ENCODE data around the gene CFAP73. TPM values are rescaled to one million over a fixed set of nuclear protein-coding genes. Genes with fewer than 3 reads are reported as not detected.
A peak's percentile ranks its signal among the peaks of the same experiment; 100 is the strongest.
"Not testable (repeated sequence)": the region's sequence is repeated elsewhere in the genome, so short reads cannot be mapped to it uniquely, and the experiment has no call there.

Gene CFAP73
- total RNA-seq, 1 donor from 2014 or later, result 7.3 TPM

DNA sequence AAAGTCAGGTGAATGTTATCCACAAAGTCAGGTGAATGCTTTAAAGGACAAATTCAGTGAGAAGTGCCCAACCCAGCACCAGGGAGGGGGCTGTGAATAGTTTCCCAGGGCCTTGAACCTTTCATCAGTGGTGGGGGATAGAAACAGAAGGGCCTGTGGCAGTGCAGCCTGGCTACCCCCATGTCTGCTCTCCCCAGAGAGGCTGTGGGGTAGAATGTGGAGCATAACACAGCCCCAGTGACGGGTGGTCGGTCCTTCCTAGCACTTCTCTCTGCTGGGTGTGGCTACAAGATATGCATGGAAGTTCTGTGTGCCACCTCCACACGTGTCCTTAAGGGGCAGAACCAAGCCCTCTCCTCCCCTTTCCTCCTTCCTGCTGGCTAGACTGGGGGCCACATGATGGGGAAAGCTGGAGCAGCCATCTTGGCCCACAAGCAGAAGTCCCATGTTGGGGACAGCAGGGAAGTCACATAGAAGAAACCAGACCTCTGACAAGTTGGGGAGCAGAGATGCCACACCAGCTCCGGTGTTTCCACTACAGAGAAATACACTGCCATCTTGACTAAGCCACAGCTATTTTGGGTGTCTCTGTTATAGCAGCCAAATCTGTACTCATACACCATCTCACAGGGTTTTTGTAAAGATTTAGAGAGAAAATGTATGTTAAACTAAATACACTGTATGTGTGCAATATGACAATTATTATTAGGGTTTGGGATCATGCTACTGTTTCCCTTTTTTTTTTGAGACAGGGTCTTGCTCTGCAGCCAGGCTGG, 53.0 kb downstream of the CFAP73 start:
- TF ChIP-seq, protein P1, sequence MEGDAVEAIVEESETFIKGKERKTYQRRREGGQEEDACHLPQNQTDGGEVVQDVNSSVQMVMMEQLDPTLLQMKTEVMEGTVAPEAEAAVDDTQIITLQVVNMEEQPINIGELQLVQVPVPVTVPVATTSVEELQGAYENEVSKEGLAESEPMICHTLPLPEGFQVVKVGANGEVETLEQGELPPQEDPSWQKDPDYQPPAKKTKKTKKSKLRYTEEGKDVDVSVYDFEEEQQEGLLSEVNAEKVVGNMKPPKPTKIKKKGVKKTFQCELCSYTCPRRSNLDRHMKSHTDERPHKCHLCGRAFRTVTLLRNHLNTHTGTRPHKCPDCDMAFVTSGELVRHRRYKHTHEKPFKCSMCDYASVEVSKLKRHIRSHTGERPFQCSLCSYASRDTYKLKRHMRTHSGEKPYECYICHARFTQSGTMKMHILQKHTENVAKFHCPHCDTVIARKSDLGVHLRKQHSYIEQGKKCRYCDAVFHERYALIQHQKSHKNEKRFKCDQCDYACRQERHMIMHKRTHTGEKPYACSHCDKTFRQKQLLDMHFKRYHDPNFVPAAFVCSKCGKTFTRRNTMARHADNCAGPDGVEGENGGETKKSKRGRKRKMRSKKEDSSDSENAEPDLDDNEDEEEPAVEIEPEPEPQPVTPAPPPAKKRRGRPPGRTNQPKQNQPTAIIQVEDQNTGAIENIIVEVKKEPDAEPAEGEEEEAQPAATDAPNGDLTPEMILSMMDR (IDR thresholded peaks at IDR 0.05), result no peak
- intact Hi-C loops (cut with DNase I), result loop anchor here (10.0 kb wide), 1 partner anchor 152 kb away; the partner anchor contains the start of gene PLBD2
- Histone ChIP-seq H3K4me1 (peaks cover 8% of the 10 kb centered on the region), H3K9me3 (no peaks in the 10 kb centered on the region), H3K4me3 (no peak overlapping the region), H3K27ac (no peak overlapping the region), H3K27me3 (ENCODE audit: low read depth) (no peaks in the 10 kb centered on the region), H3K36me3 (no peaks in the 10 kb centered on the region)
- DNase-seq (peak; percentile 23), ATAC-seq (no peak)

DNA sequence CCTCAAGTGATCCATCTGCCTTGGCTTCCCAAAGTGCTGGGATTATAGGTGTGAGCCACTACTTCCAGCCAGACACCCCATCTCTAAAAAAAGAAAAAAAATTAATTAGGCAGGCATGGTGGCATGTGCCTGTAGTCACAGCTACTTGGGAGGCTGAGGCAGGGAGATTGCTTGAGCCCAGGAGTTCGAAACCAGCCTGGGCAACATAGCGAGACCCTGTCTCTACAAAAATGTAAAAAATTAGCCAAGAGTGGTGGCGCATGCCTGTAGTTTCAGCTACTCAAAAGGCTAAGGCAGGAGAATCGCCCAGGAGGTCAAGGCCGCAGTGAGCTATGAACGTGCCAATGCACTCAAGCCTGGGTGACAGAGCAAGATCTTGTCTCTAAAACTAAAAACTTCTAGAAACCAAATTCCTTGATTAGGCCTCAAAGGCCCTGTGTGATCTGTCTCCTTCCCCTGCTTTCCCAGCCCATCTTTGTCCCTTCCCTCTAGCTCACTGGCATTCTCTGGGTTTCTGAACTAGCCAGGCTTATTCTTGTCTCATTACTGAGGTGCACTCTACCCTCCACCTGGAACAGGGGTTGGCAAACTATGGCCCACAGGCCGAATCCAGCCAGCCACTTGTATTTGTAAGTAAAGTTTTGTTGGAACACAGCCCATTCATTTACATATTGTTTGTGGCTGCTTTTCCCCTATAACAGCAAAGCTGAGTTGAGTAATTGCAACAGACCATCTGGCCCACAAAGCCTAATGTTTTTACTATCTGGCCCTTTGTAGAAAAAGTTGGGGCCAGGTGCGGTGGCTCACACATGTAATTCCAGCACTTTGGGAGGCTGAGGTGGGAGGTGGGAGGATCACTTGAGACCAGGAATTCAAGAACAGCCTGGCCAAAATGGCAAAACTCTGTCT, 54.6 kb downstream of the CFAP73 start:
- TF ChIP-seq, protein P1 (IDR thresholded peaks at IDR 0.05), result no peak
- H3K4me1 ChIP-seq, result peaks cover 24% of the 10 kb centered on the region
- no peak overlapping the region for H3K27ac ChIP-seq
- DNase-seq, result peak; percentile 23
- H3K4me3 ChIP-seq, result no peak overlapping the region
- H3K36me3 ChIP-seq, result no peaks in the 10 kb centered on the region
- intact Hi-C loops (cut with DNase I), result loop anchor here (10.0 kb wide), 1 partner anchor 151 kb away; the partner anchor contains the start of gene PLBD2
- no peaks in the 10 kb centered on the region for H3K9me3 ChIP-seq
- no peaks in the 10 kb centered on the region for H3K27me3 ChIP-seq (ENCODE audit: low read depth)
- no peak for ATAC-seq

DNA sequence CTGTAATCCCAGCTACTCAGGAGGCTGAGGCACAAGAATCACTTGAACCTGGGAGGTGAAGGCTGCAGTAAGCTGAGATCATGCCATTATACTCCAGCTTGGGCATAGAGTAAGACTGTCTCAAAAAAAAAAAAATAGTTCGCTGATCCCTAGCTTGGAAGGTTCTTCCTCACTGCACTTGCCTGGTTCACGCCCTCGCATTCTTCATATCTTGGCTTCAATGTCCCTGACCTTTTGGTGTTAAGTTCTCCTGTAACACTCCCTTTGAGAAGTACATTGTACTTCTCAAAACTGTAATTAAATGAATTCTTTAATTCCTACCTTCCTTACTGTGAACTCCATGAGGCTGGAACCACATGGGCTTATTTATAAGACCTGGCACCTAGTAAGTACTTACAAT, 55.3 kb downstream of the CFAP73 start:
- Histone ChIP-seq H3K27ac (no peak overlapping the region), H3K4me3 (no peak overlapping the region), H3K4me1 (peaks cover 31% of the 10 kb centered on the region), H3K36me3 (no peaks in the 10 kb centered on the region), H3K9me3 (no peaks in the 10 kb centered on the region), H3K27me3 (ENCODE audit: low read depth) (no peaks in the 10 kb centered on the region)
- TF ChIP-seq, protein P1 (IDR thresholded peaks at IDR 0.05), result no peak
- DNase-seq (no peak), ATAC-seq (no peak)
- intact Hi-C loops (cut with DNase I), result loop anchor here (10.0 kb wide), 1 partner anchor 150 kb away; the partner anchor contains the start of gene PLBD2

DNA sequence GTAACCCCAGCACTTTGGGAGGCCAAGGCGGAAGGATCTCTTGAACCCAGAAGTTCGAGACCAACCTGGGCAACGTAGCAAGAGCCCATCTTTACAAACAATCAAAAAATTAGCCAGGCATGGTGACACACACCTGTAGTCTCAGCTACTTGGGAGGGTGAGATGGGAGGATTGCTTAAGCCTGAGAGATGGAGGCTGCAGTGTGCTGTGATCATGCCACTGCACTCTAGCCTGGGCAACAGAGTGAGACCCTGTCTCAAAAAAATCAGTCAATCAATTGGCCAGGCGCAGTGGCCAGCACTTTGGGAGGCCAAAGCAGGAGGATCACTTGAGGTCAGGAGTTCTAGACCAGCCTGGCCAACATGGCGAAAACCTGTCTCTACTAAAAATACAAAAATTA, 57.3 kb downstream of the CFAP73 start:
- H3K4me1 ChIP-seq, result peaks cover 37% of the 10 kb centered on the region
- not testable (repeated sequence) for H3K36me3 ChIP-seq; H3K27ac ChIP-seq; ATAC-seq; DNase-seq; H3K4me3 ChIP-seq; H3K9me3 ChIP-seq; H3K27me3 ChIP-seq (ENCODE audit: low read depth)
- intact Hi-C loops (cut with DNase I), result loop anchor here (10.0 kb wide), 1 partner anchor 148 kb away; the partner anchor contains the start of gene PLBD2

DNA sequence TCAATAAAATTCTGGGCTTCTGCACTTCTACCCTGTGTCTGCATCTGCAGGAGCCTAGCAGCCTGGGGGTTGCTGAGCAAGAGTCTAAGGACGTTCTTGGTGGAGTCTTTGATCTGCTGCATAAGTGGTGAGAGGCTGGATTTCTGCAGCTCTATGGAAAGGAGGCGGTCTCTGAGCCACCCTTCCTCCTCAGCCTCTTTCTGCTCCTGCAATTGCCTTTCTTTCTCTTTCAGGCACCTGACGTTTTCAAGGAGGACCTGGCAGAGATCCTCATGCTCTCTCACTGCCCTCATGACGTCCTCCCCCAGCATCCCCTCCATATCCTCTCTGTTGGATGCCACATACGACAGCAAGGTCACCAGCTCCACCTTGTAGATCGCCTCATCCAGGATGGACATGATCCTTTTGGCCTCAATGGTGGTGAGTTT, 58.1 kb downstream of the CFAP73 start:
- Histone ChIP-seq H3K9me3 (no peaks in the 10 kb centered on the region), H3K4me1 (peaks cover 37% of the 10 kb centered on the region), H3K27me3 (ENCODE audit: low read depth) (no peaks in the 10 kb centered on the region), H3K27ac (no peak overlapping the region), H3K4me3 (no peak overlapping the region), H3K36me3 (no peaks in the 10 kb centered on the region)
- intact Hi-C loops (cut with DNase I), result loop anchor here (10.0 kb wide), 1 partner anchor 147 kb away; the partner anchor contains the start of gene PLBD2
- TF ChIP-seq, protein P1 (IDR thresholded peaks at IDR 0.05), result no peak
- DNase-seq, result no peak
- no peak for ATAC-seq

All from lower lobe of right lung (tissue), 2 donors.